Measurements from ENCODE around the gene TMEFF2.

GRCh38 chr2:191920502-191920901 lies 274.2 kb downstream of the TMEFF2 start:
- TF ChIP-seq POLR2AphosphoS5 (IDR thresholded peaks at IDR 0.05; ENCODE audit: low read depth, low read length) = no peak
- no peak for TF ChIP-seq ZBTB33 (IDR thresholded peaks at IDR 0.05; ENCODE audit: borderline replicate concordance, low read depth)
- TF ChIP-seq MAX (IDR thresholded peaks at IDR 0.05; ENCODE audit: low read depth) = no peak
- TF ChIP-seq CTCF (IDR thresholded peaks at IDR 0.05) = no peak
- no peak for TF ChIP-seq EZH2phosphoT487 (IDR thresholded peaks at IDR 0.05; ENCODE audit: borderline replicate concordance, low read depth)
- no peak for TF ChIP-seq RXRA (IDR thresholded peaks at IDR 0.05; ENCODE audit: borderline replicate concordance, low read depth)
- no peak for TF ChIP-seq SIN3A (IDR thresholded peaks at IDR 0.05; ENCODE audit: borderline replicate concordance, low read depth, low read length)
- TF ChIP-seq RCOR1 (IDR thresholded peaks at IDR 0.05; ENCODE audit: low read length) = no peak
- TF ChIP-seq YY1 (IDR thresholded peaks at IDR 0.05; ENCODE audit: low read depth) = no peak
- no peak for TF ChIP-seq EP300 (IDR thresholded peaks at IDR 0.05; ENCODE audit: borderline replicate concordance in 1 of 2, low read depth in 1 of 2, low read length in 1 of 2)
- no peak for TF ChIP-seq TEAD4 (IDR thresholded peaks at IDR 0.05; ENCODE audit: borderline replicate concordance, insufficient read depth)
